SK-N-SH (cell line): ENCODE data around the gene TBPL1. TPM values are rescaled to one million over a fixed set of nuclear protein-coding genes. Genes with fewer than 3 reads are reported as not detected.

Source experiments
- CTCF ChIA-PET: fragments of 300-600, 350-600 bp; formaldehyde crosslinking; extraction: SDS; loops from one replicate; lab custom pipeline; 2021; lab: Yijun Ruan, JAX
- POLR2A ChIA-PET: fragments of 350-600 bp; sonication (Branson Sonifier 250); formaldehyde crosslinking; extraction: SDS; loops from one replicate; lab custom pipeline; 2020; ENCODE audit warnings: antibody characterized with exemption, inconsistent platforms; lab: Yijun Ruan, JAX
- DNase-seq: peaks from one replicate; pipeline ENCODE4 v3.0.0; 2012
- H2AFZ ChIP-seq: fragments of 200-600 bp; sonication (generic); 2 replicates; pipeline ENCODE4 v1.8.1; 2016; ENCODE audit warnings: antibody characterized with exemption, mild to moderate bottlenecking, low read depth
- H3F3A ChIP-seq: fragments of 200-600 bp; sonication (generic); replicated peaks from 2 replicates; pipeline ENCODE3; 2016; ENCODE audit warnings: antibody characterized with exemption, mild to moderate bottlenecking; ENCODE audit not compliant: insufficient read depth
- H3K27ac ChIP-seq, 2 experiments: fragments of 200-500 bp in 1 of 2; fragments of 200-600 bp in 1 of 2; sonication (Bioruptor generic) in 1 of 2; sonication (generic), shearing (Covaris generic) in 1 of 2; 2 replicates each; pipeline versions ENCODE4 v1.5.1 to v1.6.1; 2014 to 2016; ENCODE audit warnings: low read depth in 2 of 2, inconsistent platforms in 1 of 2, low read length in 1 of 2, mild to moderate bottlenecking in 1 of 2, mixed read lengths in 1 of 2
- H3K27me3 ChIP-seq: fragments of 200-600 bp; sonication (generic), shearing (Covaris generic); 2 replicates; pipeline ENCODE4 v1.6.1; 2016; ENCODE audit warnings: mixed run types; ENCODE audit not compliant: insufficient read depth
- H3K36me3 ChIP-seq, 2 experiments: fragments of 200-500 bp in 1 of 2; fragments of 200-600 bp in 1 of 2; sonication (Bioruptor generic) in 1 of 2; sonication (generic) in 1 of 2; replicated peaks in 1 of 2; 2 replicates each; pipeline versions ENCODE3 to v1.5.1; 2014 to 2016; ENCODE audit warnings: low read length in 1 of 2, mild to moderate bottlenecking in 1 of 2; ENCODE audit not compliant: insufficient read depth in 2 of 2, control insufficient read depth in 1 of 2
- H3K4me1 ChIP-seq, 2 experiments: fragments of 200-500 bp in 1 of 2; fragments of 200-600 bp in 1 of 2; sonication (Bioruptor generic) in 1 of 2; sonication (generic), shearing (Covaris generic) in 1 of 2; 2 replicates each; pipeline versions ENCODE4 v1.5.1 to v1.6.1; 2014 to 2016; ENCODE audit warnings: low read depth in 1 of 2, low read length in 1 of 2, mixed run types in 1 of 2; ENCODE audit not compliant: insufficient read depth in 2 of 2, control insufficient read depth in 1 of 2
- H3K4me2 ChIP-seq: fragments of 200-600 bp; sonication (generic), shearing (Covaris generic); 2 replicates; pipeline ENCODE4 v1.6.1; 2017; ENCODE audit warnings: mixed run types
- H3K4me3 ChIP-seq, 2 experiments: fragments of 200-500 bp in 1 of 2; fragments of 200-600 bp in 1 of 2; sonication (Bioruptor generic) in 1 of 2; sonication (generic), shearing (Covaris generic) in 1 of 2; 2 replicates each; pipeline versions ENCODE4 v1.5.1 to v1.8.1; 2014 to 2016; ENCODE audit warnings: low read depth in 2 of 2, inconsistent platforms in 1 of 2, low read length in 1 of 2, mild to moderate bottlenecking in 1 of 2, mixed read lengths in 1 of 2, moderate library complexity in 1 of 2
- H3K79me2 ChIP-seq: fragments of 200-600 bp; sonication (generic); 2 replicates; pipeline ENCODE4 v1.8.1; 2017; ENCODE audit warnings: mild to moderate bottlenecking; ENCODE audit not compliant: insufficient read depth
- H3K9ac ChIP-seq: fragments of 200-600 bp; sonication (generic); 2 replicates; pipeline ENCODE4 v1.6.1; 2017; ENCODE audit warnings: mixed run types
- H3K9me2 ChIP-seq: fragments of 200-600 bp; sonication (generic); 2 replicates; pipeline ENCODE4 v1.6.1; 2017; ENCODE audit warnings: mixed run types
- H3K9me3 ChIP-seq: fragments of 200-600 bp; sonication (generic); 2 replicates; pipeline ENCODE4 v1.6.1; 2017; ENCODE audit warnings: mixed run types, mild to moderate bottlenecking, moderate library complexity
- H4K20me1 ChIP-seq: fragments of 200-600 bp; sonication (generic); 2 replicates; pipeline ENCODE4 v1.6.1; 2017; ENCODE audit warnings: mild to moderate bottlenecking, mixed run types; ENCODE audit not compliant: insufficient read depth
- CHD2 ChIP-seq: fragments of 150-350 bp; IDR thresholded peaks from 2 replicates; pipeline ENCODE4 v1.6.1; 2018; ENCODE audit warnings: low read length; ENCODE audit not compliant: partially characterized antibody
- FOXJ3 ChIP-seq: sonication (generic); formaldehyde crosslinking; IDR thresholded peaks from 2 replicates; pipeline ENCODE4 v1.5.1; 2020; ENCODE audit warnings: mild to moderate bottlenecking, missing genetic modification reagents
- JUND ChIP-seq: IDR thresholded peaks from 2 replicates; pipeline ENCODE4 v1.4.0; 2012
- MEF2A ChIP-seq: IDR thresholded peaks from 2 replicates; pipeline ENCODE4 v1.4.0; 2012; ENCODE audit warnings: low read depth, borderline replicate concordance
- MXI1 ChIP-seq: IDR thresholded peaks from 2 replicates; pipeline ENCODE4 v1.6.1; 2012; ENCODE audit warnings: mild to moderate bottlenecking, low read depth, low read length, improper control_type of control experiment
- RAD21 ChIP-seq: IDR thresholded peaks from 2 replicates; pipeline ENCODE4 v1.6.1; 2012; ENCODE audit warnings: mild to moderate bottlenecking, low read length
- SIN3A ChIP-seq: IDR thresholded peaks from 2 replicates; pipeline ENCODE4 v1.6.1; 2012; ENCODE audit warnings: low read depth, mild to moderate bottlenecking, low read length, moderate library complexity, borderline replicate concordance
- TCF12 ChIP-seq: IDR thresholded peaks from 2 replicates; pipeline ENCODE4 v1.4.0; 2012
- TEAD4 ChIP-seq: IDR thresholded peaks from 2 replicates; pipeline ENCODE4 v1.4.0; 2012; ENCODE audit warnings: mild to moderate bottlenecking, borderline replicate concordance; ENCODE audit not compliant: insufficient read depth
- WGBS: methylation state at CpG from one replicate; pipeline ENCODE4 v1.1.6; 2017; ENCODE audit warnings: low lambda C conversion rate; 5-methylcytosine and 5-hydroxymethylcytosine counted together
- polyA plus RNA-seq, 3 experiments: library from polyadenylated mRNA; depleted of rRNA; stranded (reverse); fragments of >200 nt; gene quantifications; 2 replicates each; pipeline ENCODE4 v1.2.3, GENCODE V29; 2012
- TF ChIP-seq, protein P1 (sequence below): IDR thresholded peaks from 2 replicates; pipeline ENCODE4 v1.4.0; 2012; ENCODE audit warnings: low read depth
- TF ChIP-seq, protein P2 (sequence below): fragments of 200-600 bp; sonication (generic); IDR thresholded peaks from 2 replicates; pipeline ENCODE4 v1.6.1; 2017; ENCODE audit warnings: antibody characterized with exemption, mild to moderate bottlenecking, moderate library complexity
- TF ChIP-seq, protein P3 (sequence below): IDR thresholded peaks from 2 replicates; pipeline ENCODE4 v1.4.0; 2012; ENCODE audit warnings: low read depth, borderline replicate concordance
- TF ChIP-seq, protein P4 (sequence below): fragments of 150-350 bp; IDR thresholded peaks from 2 replicates; pipeline ENCODE4 v1.6.1; 2016; ENCODE audit warnings: mild to moderate bottlenecking, low read depth, low read length
- TF ChIP-seq, protein P5 (sequence below): IDR thresholded peaks from 2 replicates; pipeline ENCODE4; 2012

Gene TBPL1
- polyA plus RNA-seq, 1 of the 3 experiments (the other 2 are of a cell fraction) = 16.3 TPM

DNA sequence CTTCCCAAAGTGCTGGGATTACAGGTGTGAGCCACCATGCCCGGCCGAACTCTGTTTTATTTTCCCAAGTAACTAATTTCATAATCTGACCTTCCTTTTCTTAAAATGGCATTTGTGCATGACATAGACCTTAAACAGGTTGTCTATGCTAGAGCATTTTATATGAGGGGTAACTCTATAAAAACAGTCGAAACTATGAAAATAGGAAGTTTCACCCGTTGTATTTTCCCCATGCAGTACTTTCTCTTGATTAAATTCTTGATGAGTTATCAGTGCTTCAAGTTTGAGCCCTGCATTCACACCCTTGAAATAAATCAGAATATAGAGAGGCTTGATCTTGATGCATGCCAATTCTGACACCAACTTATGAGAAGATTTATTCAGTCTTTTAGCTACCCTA lies 11.7 kb downstream of the TBPL1 start:
- Histone ChIP-seq H3K4me2 (no peak overlapping the region), H3K4me3 (no peak overlapping the region), H3K9me2 (no peaks in the 10 kb centered on the region), H3K9me3 (no peaks in the 10 kb centered on the region), H3K36me3 (no peaks in the 10 kb centered on the region), H4K20me1 (peaks cover 26% of the 10 kb centered on the region), H3K9ac (no peak overlapping the region), H3K27ac (no peak overlapping the region), H3K27me3 (no peaks in the 10 kb centered on the region), H3K4me1 (peaks cover 2 to 8% of the 10 kb centered on the region in 2 experiments; a peak in 3 of 4 replicates), H2AFZ (no peak overlapping the region), H3K79me2 (peaks cover 82% of the 10 kb centered on the region), H3F3A (peaks cover 6% of the 10 kb centered on the region)
- ChIA-PET CTCF (interaction anchor here (0.9 to 4.0 kb wide), 4 partner anchors 9 to 132 kb away, joined by 3 to 24 read pairs (median 10); partner anchors contain the start of gene TBPL1), POLR2A (no interaction called here)
- 96% methylated on average over 4 of the region's 4 CpGs for WGBS
- TF ChIP-seq, protein P1, sequence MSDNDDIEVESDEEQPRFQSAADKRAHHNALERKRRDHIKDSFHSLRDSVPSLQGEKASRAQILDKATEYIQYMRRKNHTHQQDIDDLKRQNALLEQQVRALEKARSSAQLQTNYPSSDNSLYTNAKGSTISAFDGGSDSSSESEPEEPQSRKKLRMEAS = no peak
- TF ChIP-seq, protein P2, sequence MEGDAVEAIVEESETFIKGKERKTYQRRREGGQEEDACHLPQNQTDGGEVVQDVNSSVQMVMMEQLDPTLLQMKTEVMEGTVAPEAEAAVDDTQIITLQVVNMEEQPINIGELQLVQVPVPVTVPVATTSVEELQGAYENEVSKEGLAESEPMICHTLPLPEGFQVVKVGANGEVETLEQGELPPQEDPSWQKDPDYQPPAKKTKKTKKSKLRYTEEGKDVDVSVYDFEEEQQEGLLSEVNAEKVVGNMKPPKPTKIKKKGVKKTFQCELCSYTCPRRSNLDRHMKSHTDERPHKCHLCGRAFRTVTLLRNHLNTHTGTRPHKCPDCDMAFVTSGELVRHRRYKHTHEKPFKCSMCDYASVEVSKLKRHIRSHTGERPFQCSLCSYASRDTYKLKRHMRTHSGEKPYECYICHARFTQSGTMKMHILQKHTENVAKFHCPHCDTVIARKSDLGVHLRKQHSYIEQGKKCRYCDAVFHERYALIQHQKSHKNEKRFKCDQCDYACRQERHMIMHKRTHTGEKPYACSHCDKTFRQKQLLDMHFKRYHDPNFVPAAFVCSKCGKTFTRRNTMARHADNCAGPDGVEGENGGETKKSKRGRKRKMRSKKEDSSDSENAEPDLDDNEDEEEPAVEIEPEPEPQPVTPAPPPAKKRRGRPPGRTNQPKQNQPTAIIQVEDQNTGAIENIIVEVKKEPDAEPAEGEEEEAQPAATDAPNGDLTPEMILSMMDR = no peak
- TF ChIP-seq CHD2 (no peak), RAD21 (no peak), JUND (no peak), MXI1 (no peak), TCF12 (no peak), FOXJ3 (CRISPR knock-in tag) (no peak), SIN3A (no peak), MEF2A (no peak), TEAD4 (no peak)
- TF ChIP-seq, protein P3, sequence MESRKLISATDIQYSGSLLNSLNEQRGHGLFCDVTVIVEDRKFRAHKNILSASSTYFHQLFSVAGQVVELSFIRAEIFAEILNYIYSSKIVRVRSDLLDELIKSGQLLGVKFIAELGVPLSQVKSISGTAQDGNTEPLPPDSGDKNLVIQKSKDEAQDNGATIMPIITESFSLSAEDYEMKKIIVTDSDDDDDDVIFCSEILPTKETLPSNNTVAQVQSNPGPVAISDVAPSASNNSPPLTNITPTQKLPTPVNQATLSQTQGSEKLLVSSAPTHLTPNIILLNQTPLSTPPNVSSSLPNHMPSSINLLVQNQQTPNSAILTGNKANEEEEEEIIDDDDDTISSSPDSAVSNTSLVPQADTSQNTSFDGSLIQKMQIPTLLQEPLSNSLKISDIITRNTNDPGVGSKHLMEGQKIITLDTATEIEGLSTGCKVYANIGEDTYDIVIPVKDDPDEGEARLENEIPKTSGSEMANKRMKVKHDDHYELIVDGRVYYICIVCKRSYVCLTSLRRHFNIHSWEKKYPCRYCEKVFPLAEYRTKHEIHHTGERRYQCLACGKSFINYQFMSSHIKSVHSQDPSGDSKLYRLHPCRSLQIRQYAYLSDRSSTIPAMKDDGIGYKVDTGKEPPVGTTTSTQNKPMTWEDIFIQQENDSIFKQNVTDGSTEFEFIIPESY = no peak
- TF ChIP-seq, protein P4, sequence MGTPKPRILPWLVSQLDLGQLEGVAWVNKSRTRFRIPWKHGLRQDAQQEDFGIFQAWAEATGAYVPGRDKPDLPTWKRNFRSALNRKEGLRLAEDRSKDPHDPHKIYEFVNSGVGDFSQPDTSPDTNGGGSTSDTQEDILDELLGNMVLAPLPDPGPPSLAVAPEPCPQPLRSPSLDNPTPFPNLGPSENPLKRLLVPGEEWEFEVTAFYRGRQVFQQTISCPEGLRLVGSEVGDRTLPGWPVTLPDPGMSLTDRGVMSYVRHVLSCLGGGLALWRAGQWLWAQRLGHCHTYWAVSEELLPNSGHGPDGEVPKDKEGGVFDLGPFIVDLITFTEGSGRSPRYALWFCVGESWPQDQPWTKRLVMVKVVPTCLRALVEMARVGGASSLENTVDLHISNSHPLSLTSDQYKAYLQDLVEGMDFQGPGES = no peak
- TF ChIP-seq, protein P5, sequence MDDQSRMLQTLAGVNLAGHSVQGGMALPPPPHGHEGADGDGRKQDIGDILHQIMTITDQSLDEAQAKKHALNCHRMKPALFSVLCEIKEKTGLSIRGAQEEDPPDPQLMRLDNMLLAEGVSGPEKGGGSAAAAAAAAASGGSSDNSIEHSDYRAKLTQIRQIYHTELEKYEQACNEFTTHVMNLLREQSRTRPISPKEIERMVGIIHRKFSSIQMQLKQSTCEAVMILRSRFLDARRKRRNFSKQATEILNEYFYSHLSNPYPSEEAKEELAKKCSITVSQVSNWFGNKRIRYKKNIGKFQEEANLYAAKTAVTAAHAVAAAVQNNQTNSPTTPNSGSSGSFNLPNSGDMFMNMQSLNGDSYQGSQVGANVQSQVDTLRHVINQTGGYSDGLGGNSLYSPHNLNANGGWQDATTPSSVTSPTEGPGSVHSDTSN = no peak
- no peak for DNase-seq
